ENCODE measurements around the gene ATXN7L3.

- TF ChIP-seq CTCF (IDR thresholded peaks at IDR 0.05) (no peak), POLR2A (IDR thresholded peaks at IDR 0.05) (peak in 1 of 2 donors; percentile 24)
These were observed 747 bp downstream of the ATXN7L3 start for GRCh38 chr17:44198721-44199552.

All from uterus (tissue), 2 donors.